ENCODE measurements around the gene DCTN3. TPM values are rescaled to one million over a fixed set of nuclear protein-coding genes. Genes with fewer than 3 reads are reported as not detected.

The DCTN3 gene
- total RNA-seq, 3 donors from 2014 or later (not counting 1 experiment from before 2014, with no cell fraction given): 135 to 171 (median 147) TPM

DNA sequence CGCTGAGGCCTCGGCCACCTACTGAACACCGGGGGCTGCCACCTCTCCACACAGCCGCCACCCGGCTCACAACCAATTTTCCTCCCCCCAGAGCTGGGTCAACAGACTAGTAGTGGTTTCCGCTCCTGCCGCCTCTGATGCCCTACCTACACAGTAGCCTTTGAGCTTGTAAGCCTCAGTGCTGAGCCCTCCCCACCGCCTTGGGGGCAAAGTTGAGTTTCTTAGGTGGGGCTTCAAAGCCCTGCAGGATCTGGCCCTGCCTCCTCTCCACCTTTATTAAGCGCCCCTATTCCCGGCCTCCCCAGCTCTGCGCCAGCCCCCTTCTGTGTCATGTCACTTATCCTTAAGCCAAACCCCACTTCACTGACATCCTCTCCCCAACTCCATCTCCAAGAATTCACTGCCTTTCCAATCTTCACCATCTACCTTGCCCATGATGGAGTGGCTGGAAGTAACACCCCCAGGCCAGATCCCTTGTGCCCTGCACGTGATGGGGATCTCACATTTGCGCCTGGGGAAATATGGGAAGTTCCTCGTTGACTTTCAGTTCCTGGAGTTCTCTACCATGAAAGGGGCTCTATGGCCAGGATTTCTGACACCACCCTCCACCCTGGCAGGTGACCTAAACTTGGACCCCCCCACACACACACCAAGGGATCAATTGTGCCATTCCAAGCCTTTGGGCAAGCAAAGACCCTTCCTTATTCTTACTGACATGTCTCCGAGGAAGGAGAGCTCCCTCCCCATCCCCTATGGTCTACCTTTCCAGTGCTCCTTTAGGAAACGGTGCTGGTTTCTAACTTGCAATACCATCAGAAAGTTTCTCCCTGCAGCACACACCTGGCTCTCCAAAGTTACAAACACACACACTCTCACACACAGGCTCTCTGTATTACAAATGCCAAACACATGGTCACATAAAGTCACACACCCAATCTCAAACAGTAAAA is 28.1 kb downstream of the DCTN3 start:
- peaks cover 48 to 66% of the 10 kb centered on the region in 2 donors for H3K27me3 Mint-ChIP-seq (ENCODE audit: low read depth in 2 of 2)
- H3K27ac Mint-ChIP-seq: no peak overlapping the region
- no peaks in the 10 kb centered on the region for H3K36me3 Mint-ChIP-seq
- WGBS (ENCODE audit: insufficient coverage): 13% methylated on average over 16 of the region's 16 CpGs
- H3K9me3 Mint-ChIP-seq: no peaks in the 10 kb centered on the region
- DNase-seq (no peak), ATAC-seq (no peak)
- Histone ChIP-seq H3K36me3 (ENCODE audit: control insufficient read depth, insufficient read depth, low read length) (no peaks in the 10 kb centered on the region), H3K9me3 (ENCODE audit: control insufficient read depth, insufficient read depth, low read length) (no peaks in the 10 kb centered on the region), H3K27ac (ENCODE audit: low read length) (no peak overlapping the region), H3K4me1 (ENCODE audit: control insufficient read depth, insufficient read depth, low read length) (peaks cover 28% of the 10 kb centered on the region), H3K27me3 (ENCODE audit: control insufficient read depth, insufficient read depth, low read length) (peaks cover 40% of the 10 kb centered on the region), H3K4me3 (ENCODE audit: low read length) (no peak overlapping the region)
- TF ChIP-seq, protein P1, sequence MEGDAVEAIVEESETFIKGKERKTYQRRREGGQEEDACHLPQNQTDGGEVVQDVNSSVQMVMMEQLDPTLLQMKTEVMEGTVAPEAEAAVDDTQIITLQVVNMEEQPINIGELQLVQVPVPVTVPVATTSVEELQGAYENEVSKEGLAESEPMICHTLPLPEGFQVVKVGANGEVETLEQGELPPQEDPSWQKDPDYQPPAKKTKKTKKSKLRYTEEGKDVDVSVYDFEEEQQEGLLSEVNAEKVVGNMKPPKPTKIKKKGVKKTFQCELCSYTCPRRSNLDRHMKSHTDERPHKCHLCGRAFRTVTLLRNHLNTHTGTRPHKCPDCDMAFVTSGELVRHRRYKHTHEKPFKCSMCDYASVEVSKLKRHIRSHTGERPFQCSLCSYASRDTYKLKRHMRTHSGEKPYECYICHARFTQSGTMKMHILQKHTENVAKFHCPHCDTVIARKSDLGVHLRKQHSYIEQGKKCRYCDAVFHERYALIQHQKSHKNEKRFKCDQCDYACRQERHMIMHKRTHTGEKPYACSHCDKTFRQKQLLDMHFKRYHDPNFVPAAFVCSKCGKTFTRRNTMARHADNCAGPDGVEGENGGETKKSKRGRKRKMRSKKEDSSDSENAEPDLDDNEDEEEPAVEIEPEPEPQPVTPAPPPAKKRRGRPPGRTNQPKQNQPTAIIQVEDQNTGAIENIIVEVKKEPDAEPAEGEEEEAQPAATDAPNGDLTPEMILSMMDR (IDR thresholded peaks at IDR 0.05): peak; percentile 9
- peak overlapping the region; percentile 55 for H3K4me3 Mint-ChIP-seq
- peaks cover 9 to 41% of the 10 kb centered on the region in 2 donors for H3K4me1 Mint-ChIP-seq
- intact Hi-C loops (cut with micrococcal nuclease): loop anchor here (5.0 kb wide), 1 partner anchor 155 kb away; no protein-coding TSS in a partner anchor

DNA sequence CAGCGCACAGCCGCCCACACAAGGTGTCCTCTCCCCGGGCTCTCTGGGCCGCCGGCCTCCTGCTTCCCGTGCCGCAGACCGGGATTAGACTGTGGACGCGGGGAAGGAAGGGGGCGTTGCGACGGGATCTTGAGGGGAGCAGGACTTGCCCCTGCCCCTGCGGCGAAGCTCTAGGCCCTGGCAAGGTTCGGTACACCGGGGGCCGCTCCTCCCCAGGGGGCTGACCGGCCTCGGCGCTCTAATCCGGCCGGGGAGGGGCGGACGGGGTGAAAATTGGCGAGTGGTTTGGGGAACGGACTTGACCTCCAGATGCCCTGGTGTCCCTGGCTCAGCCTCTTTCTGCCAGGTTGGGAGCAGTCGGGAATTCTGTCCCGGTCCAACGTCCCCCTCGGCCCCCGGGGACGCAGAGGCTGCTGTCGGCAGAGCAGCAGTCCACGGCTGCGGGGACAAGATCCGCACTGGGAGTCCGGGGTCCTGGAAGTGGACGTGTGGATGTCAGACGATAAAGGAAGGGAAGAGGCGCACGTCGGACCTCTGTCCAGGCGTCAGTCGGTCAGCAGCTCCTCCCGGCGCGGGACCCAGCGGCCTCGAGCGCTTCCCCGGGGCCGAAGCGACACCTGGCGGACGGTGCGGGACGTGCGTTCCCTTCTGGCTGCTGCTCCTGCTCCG is 28.9 kb downstream of the DCTN3 start:
- TF ChIP-seq, protein P1 (IDR thresholded peaks at IDR 0.05): peak; percentile 86
- Histone ChIP-seq H3K4me1 (ENCODE audit: control insufficient read depth, insufficient read depth, low read length) (peaks cover 28% of the 10 kb centered on the region), H3K27ac (ENCODE audit: low read length) (no peak overlapping the region), H3K36me3 (ENCODE audit: control insufficient read depth, insufficient read depth, low read length) (no peaks in the 10 kb centered on the region), H3K9me3 (ENCODE audit: control insufficient read depth, insufficient read depth, low read length) (no peaks in the 10 kb centered on the region), H3K4me3 (ENCODE audit: low read length) (peak overlapping the region; percentile 20), H3K27me3 (ENCODE audit: control insufficient read depth, insufficient read depth, low read length) (peaks cover 40% of the 10 kb centered on the region)
- ATAC-seq (peak; percentile 83 to 89 (median 87)), DNase-seq (peak; percentile 77 to 86)
- peaks cover 9 to 41% of the 10 kb centered on the region in 2 donors for H3K4me1 Mint-ChIP-seq
- no peaks in the 10 kb centered on the region for H3K36me3 Mint-ChIP-seq
- H3K27me3 Mint-ChIP-seq (ENCODE audit: low read depth in 2 of 2): peaks cover 54 to 68% of the 10 kb centered on the region in 2 donors
- 2% methylated on average over 59 of the region's 60 CpGs for WGBS (ENCODE audit: insufficient coverage)
- H3K9me3 Mint-ChIP-seq: no peaks in the 10 kb centered on the region
- H3K27ac Mint-ChIP-seq: no peak overlapping the region
- intact Hi-C loops (cut with micrococcal nuclease): loop anchor here (5.0 kb wide), 1 partner anchor 154 kb away; no protein-coding TSS in a partner anchor
- peak overlapping the region; percentile 55 for H3K4me3 Mint-ChIP-seq

DNA sequence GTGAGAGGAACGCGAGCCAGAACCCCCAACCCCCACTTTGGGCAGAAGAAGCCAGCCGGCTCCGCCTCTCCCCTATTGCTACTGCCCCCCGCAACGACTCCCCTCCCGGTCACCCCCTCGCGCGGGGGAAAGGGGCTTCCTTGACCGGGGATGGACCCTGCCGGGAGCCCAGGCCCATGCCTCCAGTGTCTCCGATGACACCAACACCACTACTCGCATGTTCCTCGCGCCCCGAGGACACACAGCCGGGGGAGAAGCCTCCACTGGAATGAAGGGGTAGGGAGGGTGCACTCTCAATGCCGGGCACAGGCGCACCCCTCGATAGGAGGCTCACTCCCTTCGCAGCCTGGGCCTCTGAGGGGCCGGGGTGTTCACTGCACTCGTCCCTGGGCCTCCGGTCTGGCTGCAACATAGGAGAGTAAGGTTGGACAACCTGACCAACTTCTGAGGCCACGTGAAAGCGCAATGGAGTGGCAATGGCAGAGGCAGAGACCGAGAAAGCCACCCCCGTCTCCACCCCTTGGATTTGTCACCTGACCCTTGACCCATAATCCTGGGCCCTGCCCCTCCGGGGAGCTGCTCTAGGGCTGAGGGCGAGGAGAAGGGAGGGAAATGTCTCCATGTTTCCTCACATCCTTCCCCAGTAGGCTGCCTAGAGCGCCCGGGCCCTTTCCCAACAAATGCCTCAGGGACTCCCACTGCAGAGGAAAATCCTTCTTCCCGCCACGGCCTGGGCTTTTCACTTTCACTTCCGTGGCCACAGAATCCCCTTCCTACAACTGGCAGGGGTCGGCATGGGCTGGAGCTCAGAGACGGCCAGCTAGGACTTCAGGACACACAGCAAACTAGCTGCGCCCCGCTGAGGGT is 29.7 kb downstream of the DCTN3 start:
- Histone ChIP-seq H3K27me3 (ENCODE audit: control insufficient read depth, insufficient read depth, low read length) (peaks cover 40% of the 10 kb centered on the region), H3K27ac (ENCODE audit: low read length) (no peak overlapping the region), H3K4me1 (ENCODE audit: control insufficient read depth, insufficient read depth, low read length) (peaks cover 28% of the 10 kb centered on the region), H3K9me3 (ENCODE audit: control insufficient read depth, insufficient read depth, low read length) (no peaks in the 10 kb centered on the region), H3K4me3 (ENCODE audit: low read length) (peak overlapping the region; percentile 20), H3K36me3 (ENCODE audit: control insufficient read depth, insufficient read depth, low read length) (no peaks in the 10 kb centered on the region)
- H3K4me1 Mint-ChIP-seq: peaks cover 9 to 45% of the 10 kb centered on the region in 2 donors
- DNase-seq: peak in 1 of 2 donors; percentile 22
- H3K9me3 Mint-ChIP-seq: no peaks in the 10 kb centered on the region
- no peak for ATAC-seq
- H3K4me3 Mint-ChIP-seq: peak overlapping the region; percentile 55
- intact Hi-C loops (cut with micrococcal nuclease): loop anchor here (5.0 kb wide), 1 partner anchor 153 kb away; no protein-coding TSS in a partner anchor
- H3K36me3 Mint-ChIP-seq: no peaks in the 10 kb centered on the region
- peak overlapping the region in 1 of 2 donors; percentile 31 for H3K27ac Mint-ChIP-seq
- 3% methylated on average over 34 of the region's 40 CpGs for WGBS (ENCODE audit: insufficient coverage)
- peaks cover 56 to 69% of the 10 kb centered on the region in 2 donors for H3K27me3 Mint-ChIP-seq (ENCODE audit: low read depth in 2 of 2)
- TF ChIP-seq, protein P1 (IDR thresholded peaks at IDR 0.05): no peak

Measured in natural killer cell (primary cell).